Activated naive CD8-positive, alpha-beta T cell treated with anti-CD3 and anti-CD28 coated beads, Interleukin-2, amount 50 U/mL, for 24 hours (primary cell): ENCODE results near the gene PRDX3.
"Not testable (repeated sequence)": the region's sequence is repeated elsewhere in the genome, so short reads cannot be mapped to it uniquely, and the experiment has no call there.

Source experiments
- ATAC-seq: fragments of 150-1000 bp; cut with Tn5 transposase; one replicate; pipeline ENCODE4 v1.10.0; 2021
- DNase-seq: peaks from one replicate; pipeline ENCODE4 v3.0.0; 2021
- H3K27ac Mint-ChIP-seq: one replicate; pipeline ENCODE4 v1.8.0; 2021; ENCODE audit warnings: mild to moderate bottlenecking, mixed read lengths
- H3K27me3 Mint-ChIP-seq: one replicate; pipeline ENCODE4 v1.8.0; 2021; ENCODE audit warnings: mixed read lengths
- H3K36me3 Mint-ChIP-seq: one replicate; pipeline ENCODE4 v1.8.0; 2021; ENCODE audit warnings: low read depth, mixed read lengths
- H3K4me1 Mint-ChIP-seq: one replicate; pipeline ENCODE4 v1.8.0; 2021; ENCODE audit warnings: mixed read lengths
- H3K4me3 Mint-ChIP-seq: one replicate; pipeline ENCODE4 v1.8.0; 2021; ENCODE audit warnings: mild to moderate bottlenecking, moderate library complexity, mixed read lengths
- H3K9me3 Mint-ChIP-seq: one replicate; pipeline ENCODE4 v1.8.0; 2021; ENCODE audit warnings: mixed read lengths

The PRDX3 gene

DNA sequence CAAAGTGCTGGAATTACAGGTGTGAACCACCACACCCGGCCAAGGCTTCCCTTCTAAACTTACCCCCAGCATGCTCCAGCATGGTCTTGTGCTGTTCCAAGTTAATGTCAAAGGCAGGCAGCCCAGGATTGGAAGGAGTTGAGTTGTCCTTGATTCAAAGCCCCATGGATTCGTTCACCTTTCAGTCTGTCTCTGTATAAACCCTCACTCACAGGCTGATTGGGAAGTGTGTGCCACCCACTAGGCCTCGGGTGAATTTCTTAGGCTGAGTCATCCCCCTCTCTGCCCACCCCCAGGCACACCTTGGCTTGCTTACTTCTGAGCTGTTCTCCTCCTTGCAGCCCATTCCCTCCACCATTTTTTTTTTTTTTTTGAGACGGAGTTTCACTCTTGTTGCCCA lies 13.3 kb upstream of the PRDX3 start:
- Mint-ChIP-seq H3K4me3 (no peak overlapping the region), H3K27ac (no peak overlapping the region), H3K36me3 (no peaks in the 10 kb centered on the region), H3K4me1 (peaks cover 27% of the 10 kb centered on the region), H3K9me3 (no peaks in the 10 kb centered on the region), H3K27me3 (peaks cover 4% of the 10 kb centered on the region)
- ATAC-seq (peak; percentile 85), DNase-seq (no peak)

GRCh38 chr10:119190954-119191785 lies 12.6 kb upstream of the PRDX3 start:
- Mint-ChIP-seq H3K36me3 (no peaks in the 10 kb centered on the region), H3K9me3 (no peaks in the 10 kb centered on the region), H3K4me1 (peaks cover 27% of the 10 kb centered on the region), H3K27ac (no peak overlapping the region), H3K4me3 (no peak overlapping the region), H3K27me3 (peaks cover 4% of the 10 kb centered on the region)
- DNase-seq (no peak), ATAC-seq (no peak)

- Mint-ChIP-seq H3K4me3 (no peak overlapping the region), H3K4me1 (peaks cover 27% of the 10 kb centered on the region), H3K27me3 (peaks cover 4% of the 10 kb centered on the region), H3K27ac (no peak overlapping the region), H3K9me3 (no peaks in the 10 kb centered on the region), H3K36me3 (no peaks in the 10 kb centered on the region)
- DNase-seq (no peak), ATAC-seq (no peak)
Measured at GRCh38 chr10:119190353-119190752, 11.7 kb upstream of the PRDX3 start.

DNA sequence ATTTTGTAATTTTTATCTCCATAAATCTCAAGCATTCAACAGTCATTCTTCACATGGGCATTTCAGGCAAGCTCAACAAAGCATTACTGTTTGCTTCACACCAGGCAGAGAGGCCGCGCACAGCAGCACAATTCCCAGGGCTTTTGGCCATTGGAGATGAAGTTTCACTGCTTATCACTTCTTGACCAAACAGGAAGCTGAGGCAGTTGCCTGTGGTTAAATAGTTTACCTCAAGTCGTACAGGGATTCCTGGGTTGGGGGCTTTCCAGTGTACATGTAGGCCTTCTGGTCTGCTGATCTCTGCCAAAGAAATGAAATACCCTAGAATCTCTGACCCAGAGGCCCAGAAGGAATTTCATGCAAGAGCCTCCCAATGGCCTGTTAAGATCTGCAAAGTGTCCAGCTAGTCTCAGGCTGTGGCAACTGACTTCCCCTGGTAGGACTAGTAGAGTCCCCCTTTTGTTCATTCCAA lies 11.2 kb upstream of the PRDX3 start:
- H3K36me3 Mint-ChIP-seq, result no peaks in the 10 kb centered on the region
- ATAC-seq (peak; percentile 29), DNase-seq (no peak)
- no peak overlapping the region for H3K27ac Mint-ChIP-seq
- H3K9me3 Mint-ChIP-seq, result no peaks in the 10 kb centered on the region
- no peak overlapping the region for H3K4me3 Mint-ChIP-seq
- H3K27me3 Mint-ChIP-seq, result peaks cover 4% of the 10 kb centered on the region
- peaks cover 27% of the 10 kb centered on the region for H3K4me1 Mint-ChIP-seq

GRCh38 chr10:119183664-119184412 lies 5.2 kb upstream of the PRDX3 start:
- no peak overlapping the region for H3K4me3 Mint-ChIP-seq
- H3K27ac Mint-ChIP-seq, result no peak overlapping the region
- no peaks in the 10 kb centered on the region for H3K36me3 Mint-ChIP-seq
- H3K9me3 Mint-ChIP-seq, result no peaks in the 10 kb centered on the region
- DNase-seq (no peak), ATAC-seq (peak; percentile 57)
- peaks cover 19% of the 10 kb centered on the region for H3K4me1 Mint-ChIP-seq
- peaks cover 4% of the 10 kb centered on the region for H3K27me3 Mint-ChIP-seq

DNA sequence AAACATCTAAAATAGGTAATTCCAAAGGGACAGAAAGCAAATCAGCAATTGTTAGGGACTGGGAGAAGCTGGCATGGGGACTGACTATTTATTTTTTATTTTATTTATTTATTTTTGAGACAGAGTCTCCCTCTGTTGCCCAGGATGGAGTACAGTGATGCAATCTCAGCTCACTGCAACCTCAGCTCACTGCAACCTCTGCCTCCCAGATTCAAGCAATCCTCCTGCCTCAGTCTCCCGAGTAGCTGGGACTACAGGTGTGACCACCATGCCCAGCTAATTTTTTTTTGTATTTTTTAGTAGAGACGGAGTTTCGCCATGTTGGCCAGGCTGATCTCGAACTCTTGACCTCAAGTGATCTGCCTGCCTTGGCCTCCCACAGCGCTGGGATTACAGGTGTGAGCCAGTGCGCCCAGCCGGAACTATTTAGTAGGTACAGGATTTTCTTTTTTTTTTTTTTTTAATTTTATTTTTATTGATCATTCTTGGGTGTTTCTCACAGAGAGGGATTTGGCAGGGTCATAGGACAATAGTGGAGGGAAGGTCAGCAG lies 2.3 kb upstream of the PRDX3 start:
- H3K27me3 Mint-ChIP-seq, H3K9me3 Mint-ChIP-seq, DNase-seq, H3K27ac Mint-ChIP-seq, ATAC-seq, H3K4me3 Mint-ChIP-seq: not testable (repeated sequence)
- peaks cover 17% of the 10 kb centered on the region for H3K36me3 Mint-ChIP-seq
- peaks cover 44% of the 10 kb centered on the region for H3K4me1 Mint-ChIP-seq

DNA sequence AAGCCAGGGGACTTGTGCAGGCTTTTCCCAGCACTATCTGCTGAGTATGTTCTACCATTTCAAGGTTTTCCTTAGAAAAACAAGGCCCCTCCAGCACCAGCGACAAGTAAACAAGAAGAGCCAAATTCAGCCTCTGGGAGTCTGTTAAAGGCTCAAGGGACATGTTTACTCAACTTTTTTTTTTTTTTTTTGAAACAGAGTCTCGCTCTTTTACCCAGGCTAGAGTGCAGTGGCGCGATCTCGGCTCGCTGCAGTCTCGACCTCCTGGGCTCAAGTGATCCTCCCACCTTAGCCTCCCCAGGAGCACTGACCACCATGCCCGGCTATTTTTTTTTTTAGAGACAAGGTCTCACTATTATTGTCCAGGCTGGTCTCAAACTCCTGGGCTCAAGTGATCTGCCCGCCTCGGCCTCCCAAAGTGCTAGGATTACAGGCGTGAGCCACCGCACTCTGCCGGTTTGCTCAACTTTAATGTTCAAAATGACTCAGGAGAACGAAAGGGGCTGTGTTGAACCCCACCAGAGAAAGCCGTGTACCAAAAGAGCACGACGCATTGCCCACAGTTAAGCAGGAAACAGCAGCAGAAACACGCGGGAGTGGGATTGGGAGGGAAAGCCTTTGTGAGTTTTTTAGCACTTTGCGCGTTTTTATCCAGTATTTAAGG lies 772 bp downstream of the PRDX3 start:
- Mint-ChIP-seq H3K36me3 (peaks cover 29% of the 10 kb centered on the region), H3K9me3 (no peaks in the 10 kb centered on the region), H3K4me1 (peaks cover 43% of the 10 kb centered on the region), H3K4me3 (peak overlapping the region; percentile 99), H3K27me3 (no peaks in the 10 kb centered on the region), H3K27ac (peak overlapping the region; percentile 100)
- peak; percentile 41 for DNase-seq
- peak; percentile 50 for ATAC-seq

DNA sequence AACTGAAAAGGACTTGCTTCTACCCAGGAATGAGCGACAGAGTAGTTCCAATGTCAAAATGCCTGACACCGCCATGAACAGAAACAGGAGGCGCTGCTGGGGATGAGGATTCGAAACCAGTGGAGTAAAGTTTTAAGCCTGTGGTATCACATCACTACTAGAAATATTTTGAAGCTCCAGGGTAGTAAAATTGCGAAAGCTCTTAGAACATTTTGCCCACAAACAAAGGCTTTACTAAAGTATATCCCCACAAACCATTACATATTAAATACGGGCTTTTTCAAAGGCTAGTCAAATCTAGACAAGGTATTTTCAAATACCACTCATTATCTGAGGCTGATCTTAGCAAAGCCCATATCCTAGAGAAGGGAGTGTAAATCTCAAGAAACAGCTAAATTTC lies 2.4 kb downstream of the PRDX3 start:
- peak overlapping the region; percentile 69 for H3K27ac Mint-ChIP-seq
- H3K27me3 Mint-ChIP-seq, result no peaks in the 10 kb centered on the region
- H3K9me3 Mint-ChIP-seq, result no peaks in the 10 kb centered on the region
- ATAC-seq (no peak), DNase-seq (no peak)
- peaks cover 43% of the 10 kb centered on the region for H3K4me1 Mint-ChIP-seq
- H3K4me3 Mint-ChIP-seq, result peak overlapping the region; percentile 99
- peaks cover 43% of the 10 kb centered on the region for H3K36me3 Mint-ChIP-seq

DNA sequence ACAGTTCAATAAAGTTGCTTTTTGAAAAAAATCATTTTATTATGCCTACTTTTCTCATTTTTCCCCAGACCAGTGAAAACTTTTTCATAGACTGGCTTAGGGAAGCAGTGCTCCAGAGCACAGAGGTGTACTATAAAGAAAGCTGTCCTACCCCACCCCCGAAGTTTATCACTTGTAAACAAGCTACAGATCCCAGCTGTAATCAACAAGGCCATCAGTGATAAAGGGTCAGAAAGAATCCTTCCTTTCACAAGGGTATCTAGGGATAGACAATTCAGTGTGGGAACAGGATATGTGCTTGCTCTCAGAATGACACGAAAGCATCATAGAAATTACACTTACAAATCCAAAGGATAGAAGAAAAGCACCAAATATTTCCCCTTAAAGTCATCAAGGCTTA lies 4.5 kb downstream of the PRDX3 start:
- DNase-seq (no peak), ATAC-seq (no peak)
- Mint-ChIP-seq H3K27me3 (no peaks in the 10 kb centered on the region), H3K4me1 (peaks cover 36% of the 10 kb centered on the region), H3K9me3 (no peaks in the 10 kb centered on the region), H3K4me3 (no peak overlapping the region), H3K36me3 (peaks cover 54% of the 10 kb centered on the region), H3K27ac (no peak overlapping the region)

- no peaks in the 10 kb centered on the region for H3K27me3 Mint-ChIP-seq
- ATAC-seq (no peak), DNase-seq (no peak)
- peak overlapping the region; percentile 5 for H3K4me3 Mint-ChIP-seq
- peaks cover 52% of the 10 kb centered on the region for H3K36me3 Mint-ChIP-seq
- H3K27ac Mint-ChIP-seq, result peak overlapping the region; percentile 72
- no peaks in the 10 kb centered on the region for H3K9me3 Mint-ChIP-seq
- H3K4me1 Mint-ChIP-seq, result peaks cover 38% of the 10 kb centered on the region
Measured at GRCh38 chr10:119167041-119167440, 11.6 kb downstream of the PRDX3 start.

DNA sequence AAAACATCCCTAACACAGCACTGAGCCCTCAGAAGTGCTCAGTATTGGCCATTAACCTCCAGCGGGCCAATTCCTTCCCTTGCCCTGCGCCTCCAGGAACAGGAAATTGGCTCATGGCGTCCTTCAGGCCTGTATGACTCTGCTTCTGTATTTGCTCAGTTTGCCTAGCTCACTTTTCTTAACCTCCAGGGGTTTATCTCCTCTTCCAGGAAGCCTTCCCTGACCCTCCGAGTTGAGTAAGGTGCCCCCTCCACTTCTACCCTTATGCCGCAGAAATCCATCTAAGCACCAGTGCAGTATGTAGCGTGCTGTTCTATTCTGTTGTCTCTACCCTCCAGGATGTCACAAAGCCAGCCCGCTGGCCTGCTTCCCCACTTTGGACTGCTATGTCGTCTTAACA lies 12.0 kb downstream of the PRDX3 start:
- no peak for DNase-seq
- Mint-ChIP-seq H3K36me3 (peaks cover 53% of the 10 kb centered on the region), H3K27ac (peak overlapping the region; percentile 72)

DNA sequence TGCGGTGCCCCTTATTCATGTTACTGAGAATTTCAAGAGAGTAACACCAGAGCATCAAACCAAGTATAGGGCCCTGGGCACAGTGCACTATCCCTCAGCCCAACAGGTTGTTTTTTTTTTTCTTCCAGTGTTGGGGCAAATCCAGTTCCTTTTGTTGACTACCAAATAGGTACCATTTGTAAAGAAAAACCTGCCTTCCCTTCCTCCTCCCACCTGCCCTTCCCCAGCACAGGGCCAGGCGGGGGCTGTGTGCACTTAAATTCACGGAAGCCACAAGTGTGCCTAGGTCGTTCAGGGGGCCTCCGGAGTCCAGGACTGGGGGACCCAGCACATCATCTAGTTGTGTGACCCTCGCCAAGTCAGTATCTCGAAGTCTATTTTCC lies 12.5 kb downstream of the PRDX3 start:
- Mint-ChIP-seq H3K4me1 (peaks cover 40% of the 10 kb centered on the region), H3K9me3 (no peaks in the 10 kb centered on the region), H3K27me3 (no peaks in the 10 kb centered on the region), H3K36me3 (peaks cover 52% of the 10 kb centered on the region), H3K27ac (peak overlapping the region; percentile 72), H3K4me3 (peak overlapping the region; percentile 85)
- DNase-seq (no peak), ATAC-seq (peak; percentile 13)

More for the DNA sequence above, 12.0 kb downstream of the PRDX3 start:
- H3K27me3 Mint-ChIP-seq, result no peaks in the 10 kb centered on the region
- no peak for ATAC-seq
- H3K9me3 Mint-ChIP-seq, result no peaks in the 10 kb centered on the region
- H3K4me3 Mint-ChIP-seq, result peak overlapping the region; percentile 85
- peaks cover 40% of the 10 kb centered on the region for H3K4me1 Mint-ChIP-seq

DNA sequence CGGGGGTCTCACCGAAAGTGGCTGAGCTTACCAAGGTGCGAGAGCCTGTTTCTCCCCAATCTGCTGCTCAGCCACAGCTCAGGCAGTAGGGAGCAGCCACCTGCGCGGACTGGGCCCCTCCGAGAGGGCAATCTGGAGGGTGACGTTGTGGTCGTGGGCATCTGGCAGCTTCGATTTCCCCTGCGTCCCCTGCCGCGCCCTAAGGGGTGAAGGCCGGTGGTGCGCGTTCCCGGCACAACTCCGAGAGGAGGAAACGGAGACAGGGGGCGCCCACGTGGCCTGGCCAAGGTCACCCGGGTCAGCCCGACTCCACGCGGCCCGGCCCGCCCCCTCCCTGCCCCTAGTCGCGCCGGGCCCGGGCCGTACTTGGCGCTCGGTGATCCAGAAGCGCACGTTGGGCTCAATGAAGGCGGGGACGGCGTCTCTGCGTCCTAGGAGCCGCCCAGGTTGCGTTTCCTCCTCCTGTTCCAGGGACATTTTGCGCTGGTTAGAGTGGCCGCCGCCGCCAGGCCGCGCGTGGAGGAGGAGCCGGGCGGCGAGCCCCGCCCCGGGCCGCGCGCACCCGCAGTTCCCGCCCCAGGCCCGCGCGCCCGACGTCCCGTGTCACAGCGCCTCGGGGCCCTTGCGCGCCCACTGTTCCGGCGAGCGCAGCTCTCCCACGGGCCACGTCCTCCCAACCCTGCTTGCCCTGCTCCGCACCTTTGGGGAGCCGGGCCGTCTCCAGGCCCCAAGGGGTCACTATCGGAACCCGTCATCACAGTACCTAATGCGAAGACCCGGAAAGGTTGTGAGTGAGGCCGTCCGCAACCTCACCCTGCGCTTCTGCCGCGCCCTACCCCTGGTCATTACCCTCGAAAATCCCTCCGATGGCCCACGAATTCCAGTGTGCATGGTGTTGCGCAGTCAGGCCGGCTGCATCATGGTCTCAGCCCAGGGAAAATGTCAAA lies 13.2 kb downstream of the PRDX3 start, which contains the start of gene SFXN4:
Gene SFXN4 (minus strand): TSS at position 544 of the 947 bp plus-strand sequence. CDS start 67 bp downstream, at position 477.
- peaks cover 58% of the 10 kb centered on the region for H3K36me3 Mint-ChIP-seq
- peaks cover 40% of the 10 kb centered on the region for H3K4me1 Mint-ChIP-seq
- ATAC-seq, result peak; percentile 93
- DNase-seq, result peak; percentile 83
- H3K27ac Mint-ChIP-seq, result peak within 1 kb of the TSS; percentile 72
- no peaks in the 10 kb centered on the region for H3K27me3 Mint-ChIP-seq
- no peaks in the 10 kb centered on the region for H3K9me3 Mint-ChIP-seq
- peak within 1 kb of the TSS; percentile 85 for H3K4me3 Mint-ChIP-seq
